Lower leg skin (tissue), 4 donors: ENCODE measurements around the gene SPON2. TPM values are rescaled to one million over a fixed set of nuclear protein-coding genes. Genes with fewer than 3 reads are reported as not detected.

ENCODE experiments used
- DNase-seq, 2 donors: peaks; one replicate each; pipeline ENCODE4 v3.0.0-alpha.2; 2019; ENCODE audit warnings: low spot score in 2 of 2
- H3K4me3 ChIP-seq: fragments of 200-600 bp; sonication (generic); 2 replicates; pipeline ENCODE4 v1.5.1; 2017; ENCODE audit warnings: mild to moderate bottlenecking, low read depth; ENCODE audit not compliant: poor library complexity, severe bottlenecking
- CTCF ChIP-seq, 3 donors: fragments of 450-650 bp; IDR thresholded peaks; one replicate each; pipeline ENCODE4 v1.5.1; 2016; ENCODE audit warnings: antibody characterized with exemption in 3 of 3, mild to moderate bottlenecking in 3 of 3, moderate library complexity in 2 of 3
- POLR2A ChIP-seq, 2 donors: fragments of 450-650 bp; IDR thresholded peaks; one replicate each; pipeline ENCODE4 v1.6.1; 2016 to 2017; ENCODE audit warnings: antibody characterized with exemption in 2 of 2, mild to moderate bottlenecking in 1 of 2, moderate library complexity in 1 of 2
- WGBS, 2 donors: methylation state at CpG; one replicate each; pipeline ENCODE4 v1.1.5; 2018; 5-methylcytosine and 5-hydroxymethylcytosine counted together
- intact Hi-C: fragments of 100-400 bp; cut with DNase I; formaldehyde crosslinking; loops from one replicate; pipeline ENCODE4 v1.15.0; 2023; ENCODE audit warnings: low total_unique reads
- total RNA-seq, 4 donors: library from RNA; depleted of rRNA; stranded (reverse); fragments of >200 nt; gene quantifications; one replicate each; pipeline ENCODE4 v1.1.0, GENCODE V29; 2016

Gene SPON2
- total RNA-seq, 4 donors from 2014 or later = 19.1 to 39.8 (median 32.8) TPM

GRCh38 chr4:1169171-1169671 is 3.2 kb downstream of the SPON2 start:
- no peak for DNase-seq
- intact Hi-C loops = loop anchor here (10.0 kb wide), 1 partner anchor 96 kb away; no protein-coding TSS in a partner anchor
- TF ChIP-seq POLR2A (IDR thresholded peaks at IDR 0.05) = no peak
- TF ChIP-seq CTCF (IDR thresholded peaks at IDR 0.05) = no peak
- no peak overlapping the region for H3K4me3 ChIP-seq
- 70 to 75% methylated on average over 11 to 12 of the region's 17 CpGs for WGBS, 2 donors

GRCh38 chr4:1168191-1169101 is 3.9 kb downstream of the SPON2 start:
- 71 to 74% methylated on average over 19 of the region's 21 CpGs for WGBS, 2 donors
- TF ChIP-seq POLR2A (IDR thresholded peaks at IDR 0.05) (no peak), CTCF (IDR thresholded peaks at IDR 0.05) (no peak)
- DNase-seq = peak in 1 of 2 donors; percentile 86
- intact Hi-C loops = loop anchor here (10.0 kb wide), 1 partner anchor 96 kb away; no protein-coding TSS in a partner anchor
- no peak overlapping the region for H3K4me3 ChIP-seq

GRCh38 chr4:1167244-1167949 is 5.0 kb downstream of the SPON2 start:
- TF ChIP-seq POLR2A (IDR thresholded peaks at IDR 0.05) = no peak
- peak in 1 of 3 donors; percentile 89 for TF ChIP-seq CTCF (IDR thresholded peaks at IDR 0.05)
- 5 to 10% methylated on average over 51 of the region's 51 CpGs for WGBS, 2 donors
- intact Hi-C loops = loop anchor here (10.0 kb wide), 1 partner anchor 97 kb away; no protein-coding TSS in a partner anchor
- peak overlapping the region; percentile 20 for H3K4me3 ChIP-seq
- peak in 1 of 2 donors; percentile 95 for DNase-seq

- intact Hi-C loops = loop anchor here (10.0 kb wide), 1 partner anchor 98 kb away; no protein-coding TSS in a partner anchor
- DNase-seq = no peak
- TF ChIP-seq POLR2A (IDR thresholded peaks at IDR 0.05) = no peak
- no peak for TF ChIP-seq CTCF (IDR thresholded peaks at IDR 0.05)
- H3K4me3 ChIP-seq = no peak overlapping the region
- WGBS, 2 donors = 39 to 63% methylated on average over 19 to 24 of the region's 24 CpGs
Observed at GRCh38 chr4:1166509-1167243, 5.7 kb downstream of the SPON2 start.

GRCh38 chr4:1164956-1165545 is 7.3 kb downstream of the SPON2 start:
- no peak for TF ChIP-seq POLR2A (IDR thresholded peaks at IDR 0.05)
- no peak for TF ChIP-seq CTCF (IDR thresholded peaks at IDR 0.05)
- DNase-seq = no peak
- intact Hi-C loops = loop anchor here (10.0 kb wide), 1 partner anchor 100 kb away; no protein-coding TSS in a partner anchor
- H3K4me3 ChIP-seq = no peak overlapping the region
- 94 to 97% methylated on average over 13 of the region's 13 CpGs for WGBS, 2 donors
